SU-DHL-6 (cell line): Measurements from ENCODE around the gene PTRH2.

ENCODE experiments used
- H2AFZ ChIP-seq: fragments of 200-600 bp; sonication (generic); 2 replicates; pipeline ENCODE4 v1.6.1; 2014; ENCODE audit warnings: low read depth, mild to moderate bottlenecking, moderate library complexity, mixed read lengths, antibody characterized with exemption, low read length; ENCODE audit not compliant: severe bottlenecking
- H3F3A ChIP-seq: fragments of 200-600 bp; shearing (Covaris generic); 2 replicates; pipeline ENCODE4 v1.6.0; 2016; ENCODE audit warnings: antibody characterized with exemption, mild to moderate bottlenecking; ENCODE audit not compliant: insufficient read depth
- H3K27ac ChIP-seq: fragments of 200-600 bp; sonication (generic); 2 replicates; pipeline ENCODE4 v1.5.1; 2016; ENCODE audit warnings: low read depth, mild to moderate bottlenecking, low read length, moderate library complexity, mixed read lengths
- H3K27me3 ChIP-seq: fragments of 200-600 bp; sonication (generic), shearing (Covaris generic); 2 replicates; pipeline ENCODE4 v1.6.0; 2014; ENCODE audit warnings: mild to moderate bottlenecking, low read length
- H3K36me3 ChIP-seq: fragments of 200-600 bp; sonication (generic); 2 replicates; pipeline ENCODE4 v1.6.1; 2014; ENCODE audit warnings: mild to moderate bottlenecking, low read length, mixed read lengths
- H3K4me2 ChIP-seq: fragments of 300-600, 200-600 bp; shearing (Covaris generic), sonication (generic); 2 replicates; pipeline ENCODE4 v1.6.0; 2014; ENCODE audit warnings: low read length, low read depth, mild to moderate bottlenecking; ENCODE audit not compliant: poor library complexity, severe bottlenecking
- H3K4me3 ChIP-seq: fragments of 200-600 bp; sonication (generic); 2 replicates; pipeline ENCODE4 v1.5.1; 2014; ENCODE audit warnings: antibody characterized with exemption, low read length, mild to moderate bottlenecking, mixed read lengths; ENCODE audit not compliant: insufficient read depth, poor library complexity, severe bottlenecking
- H3K79me2 ChIP-seq: fragments of 200-600 bp; sonication (generic); 2 replicates; pipeline ENCODE4 v1.6.1; 2014; ENCODE audit warnings: mild to moderate bottlenecking, low read length, moderate library complexity; ENCODE audit not compliant: insufficient read depth
- H3K9ac ChIP-seq: fragments of 200-600 bp; sonication (generic); 2 replicates; pipeline ENCODE4 v1.7.0; 2014; ENCODE audit warnings: mild to moderate bottlenecking, low read length
- H3K9me2 ChIP-seq: fragments of 200-600 bp; sonication (generic); replicated peaks from 2 replicates; pipeline ENCODE4 v1.6.1; 2014; ENCODE audit warnings: low read length; ENCODE audit not compliant: insufficient read depth
- H3K9me3 ChIP-seq: fragments of 200-600 bp; sonication (generic); 2 replicates; pipeline ENCODE4 v1.6.1; 2014; ENCODE audit warnings: low read length, mixed read lengths; ENCODE audit not compliant: insufficient read depth
- H4K20me1 ChIP-seq: fragments of 200-600 bp; sonication (generic); 2 replicates; pipeline ENCODE4 v1.6.1; 2014; ENCODE audit warnings: low read depth, mild to moderate bottlenecking, antibody characterized with exemption, low read length, moderate library complexity, mixed read lengths
- CTCF ChIP-seq: fragments of 200-600 bp; sonication (generic); IDR thresholded peaks from one replicate; pipeline ENCODE4 v1.5.1; 2017; ENCODE audit warnings: antibody characterized with exemption, mild to moderate bottlenecking, low read length, moderate library complexity; ENCODE audit not compliant: insufficient read depth, poor library complexity, severe bottlenecking
- EZH2phosphoT487 ChIP-seq: fragments of 200-600 bp; sonication (generic), shearing (Covaris generic); conservative IDR thresholded peaks from 2 replicates; pipeline ENCODE4 v1.6.1; 2018; ENCODE audit warnings: mild to moderate bottlenecking, antibody characterized with exemption, low read length, moderate library complexity, mixed read lengths

PTRH2 gene

GRCh38 chr17:59754552-59754951, 47.3 kb upstream of the PTRH2 start:
- no peak overlapping the region for H3K9ac ChIP-seq
- no peak overlapping the region for H3K4me2 ChIP-seq
- H3K27ac ChIP-seq = no peak overlapping the region
- no peaks in the 10 kb centered on the region for H3K36me3 ChIP-seq
- H4K20me1 ChIP-seq = no peaks in the 10 kb centered on the region
- no peaks in the 10 kb centered on the region for H3K9me3 ChIP-seq
- H3K9me2 ChIP-seq = no peaks in the 10 kb centered on the region
- peaks cover 17% of the 10 kb centered on the region; the same call in 1 of the 2 replicates for H3F3A ChIP-seq
- H3K79me2 ChIP-seq = no peaks in the 10 kb centered on the region
- TF ChIP-seq CTCF (no peak), EZH2phosphoT487 (no peak)
- no peaks in the 10 kb centered on the region for H3K27me3 ChIP-seq
- H2AFZ ChIP-seq = no peak overlapping the region
- H3K4me3 ChIP-seq = no peak overlapping the region

- H3K27ac ChIP-seq = no peak overlapping the region
- no peaks in the 10 kb centered on the region for H3K9me2 ChIP-seq
- no peak overlapping the region for H3K4me2 ChIP-seq
- peak; percentile 67 for TF ChIP-seq CTCF
- no peak for TF ChIP-seq EZH2phosphoT487
- no peaks in the 10 kb centered on the region for H3K9me3 ChIP-seq
- H3K27me3 ChIP-seq = no peaks in the 10 kb centered on the region
- peaks cover 17% of the 10 kb centered on the region; the same call in 1 of the 2 replicates for H3F3A ChIP-seq
- H2AFZ ChIP-seq = no peak overlapping the region
- no peaks in the 10 kb centered on the region for H3K79me2 ChIP-seq
- H3K4me3 ChIP-seq = no peak overlapping the region
- H3K9ac ChIP-seq = no peak overlapping the region
- H4K20me1 ChIP-seq = no peaks in the 10 kb centered on the region
- no peaks in the 10 kb centered on the region for H3K36me3 ChIP-seq
Measured at GRCh38 chr17:59753522-59754467, 46.6 kb upstream of the PTRH2 start.

- Histone ChIP-seq H3K36me3 (no peaks in the 10 kb centered on the region), H3K9ac (no peak overlapping the region), H4K20me1 (no peaks in the 10 kb centered on the region), H2AFZ (no peak overlapping the region), H3K9me2 (no peaks in the 10 kb centered on the region), H3K9me3 (no peaks in the 10 kb centered on the region), H3K27me3 (no peaks in the 10 kb centered on the region), H3K27ac (no peak overlapping the region), H3K4me3 (no peak overlapping the region), H3K79me2 (no peaks in the 10 kb centered on the region), H3K4me2 (no peak overlapping the region), H3F3A (peaks cover 17% of the 10 kb centered on the region; the same call in 1 of the 2 replicates)
- TF ChIP-seq EZH2phosphoT487 = no peak
- no peak for TF ChIP-seq CTCF
Measured at GRCh38 chr17:59752922-59753321, 45.7 kb upstream of the PTRH2 start.
